ENCODE data around the gene DNAJC9. TPM values are rescaled to one million over a fixed set of nuclear protein-coding genes. Genes with fewer than 3 reads are reported as not detected.
"Not testable (repeated sequence)": the region's sequence is repeated elsewhere in the genome, so short reads cannot be mapped to it uniquely, and the experiment has no call there.

The DNAJC9 gene
- total RNA-seq, 1 experiment from 2014 or later, result 31.7 TPM

DNA sequence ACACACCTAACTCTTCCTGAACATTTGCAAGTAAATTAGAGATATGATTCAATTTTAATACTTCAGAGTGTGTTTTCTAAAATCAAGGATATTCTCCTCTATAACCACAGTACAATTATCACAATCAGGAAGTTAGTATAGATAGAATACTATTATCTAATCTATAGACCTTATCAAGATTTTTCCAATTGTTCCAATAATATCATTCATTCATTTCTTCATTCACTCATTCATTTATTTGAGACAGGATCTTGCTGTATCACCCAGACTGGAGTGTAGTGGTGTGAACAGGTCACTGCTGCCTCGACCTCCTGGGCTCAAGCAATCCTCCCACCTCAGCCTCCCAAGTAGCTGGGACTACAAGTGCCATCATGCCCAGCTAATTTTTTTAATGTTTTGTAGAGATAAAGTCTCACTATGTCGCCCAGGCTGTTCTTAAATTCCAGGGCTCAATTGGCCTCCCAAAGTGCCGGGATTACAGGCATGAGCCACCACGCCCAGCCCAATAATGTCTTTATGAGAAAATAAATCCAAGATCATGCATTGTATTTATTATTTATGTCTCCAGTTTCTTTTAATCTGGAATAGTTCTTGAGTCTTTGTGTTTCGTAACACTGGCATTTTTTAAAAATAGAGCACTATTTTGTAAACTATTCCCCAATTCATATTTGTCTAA is 16.0 kb upstream of the DNAJC9 start:
- Histone ChIP-seq H2AFZ (ENCODE audit: low read length) (no peak overlapping the region), H3K9ac (ENCODE audit: low read length) (no peak overlapping the region), H4K20me1 (ENCODE audit: insufficient read depth, low read depth, low read length) (no peaks in the 10 kb centered on the region), H3K4me2 (ENCODE audit: low read depth, low read length, poor library complexity, severe bottlenecking) (no peak overlapping the region), H3K27ac (ENCODE audit: low read length) (no peak overlapping the region), H3K27me3 (ENCODE audit: low read length) (no peaks in the 10 kb centered on the region), H3K79me2 (ENCODE audit: low read length) (no peaks in the 10 kb centered on the region), H3K4me1 (ENCODE audit: low read length) (peaks cover 3% of the 10 kb centered on the region; the same call in 1 of the 2 replicates), H3K9me2 (replicated peaks; ENCODE audit: insufficient read depth, low read length) (no peaks in the 10 kb centered on the region), H3K36me3 (ENCODE audit: insufficient read depth, low read length) (no peaks in the 10 kb centered on the region), H3K9me3 (ENCODE audit: low read length) (no peaks in the 10 kb centered on the region; the same call in 1 of the 2 replicates), H3K4me3 (ENCODE audit: low read length) (no peak overlapping the region)
- no peak for DNase-seq

- no peak for DNase-seq
- Histone ChIP-seq H3K79me2 (ENCODE audit: low read length) (no peaks in the 10 kb centered on the region), H3K27ac (ENCODE audit: low read length) (no peak overlapping the region), H4K20me1 (ENCODE audit: insufficient read depth, low read depth, low read length) (no peaks in the 10 kb centered on the region), H3K36me3 (ENCODE audit: insufficient read depth, low read length) (no peaks in the 10 kb centered on the region), H2AFZ (ENCODE audit: low read length) (no peak overlapping the region), H3K27me3 (ENCODE audit: low read length) (no peaks in the 10 kb centered on the region), H3K4me2 (ENCODE audit: low read depth, low read length, poor library complexity, severe bottlenecking) (no peak overlapping the region), H3K9ac (ENCODE audit: low read length) (no peak overlapping the region), H3K9me2 (replicated peaks; ENCODE audit: insufficient read depth, low read length) (no peaks in the 10 kb centered on the region), H3K4me3 (ENCODE audit: low read length) (no peak overlapping the region), H3K4me1 (ENCODE audit: low read length) (peaks cover 3% of the 10 kb centered on the region; the same call in 1 of the 2 replicates), H3K9me3 (ENCODE audit: low read length) (no peaks in the 10 kb centered on the region; the same call in 1 of the 2 replicates)
Measured at GRCh38 chr10:73262105-73262730, 15.2 kb upstream of the DNAJC9 start.

DNA sequence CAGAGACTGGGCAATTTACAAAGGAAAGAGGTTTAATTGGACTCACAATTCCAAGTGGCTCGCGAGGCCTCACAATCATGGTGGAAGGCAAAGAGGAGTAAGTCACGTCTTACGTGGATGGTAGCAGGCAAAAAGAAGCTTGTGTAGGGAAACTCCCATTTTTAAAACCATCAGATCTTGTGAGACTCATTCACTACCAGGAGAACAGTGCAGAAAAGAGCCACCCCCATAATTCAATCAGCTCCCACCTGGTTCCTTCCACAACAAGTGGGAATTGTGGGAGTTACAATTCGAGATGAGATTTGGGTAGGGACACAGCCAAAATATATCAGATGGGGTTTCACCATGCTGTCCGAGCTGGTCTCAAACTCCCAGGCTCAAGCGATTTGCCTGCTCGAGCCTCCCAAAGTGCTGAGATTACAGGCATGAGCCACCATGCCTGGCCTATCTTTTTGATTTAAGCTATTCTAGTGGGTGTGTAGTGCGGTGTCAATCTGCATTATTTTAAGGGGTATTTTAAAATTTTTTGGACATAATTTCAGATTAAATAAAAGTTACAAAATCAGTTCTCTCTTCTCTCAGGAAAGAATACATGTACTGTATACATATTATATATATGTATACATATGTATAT is 14.4 kb upstream of the DNAJC9 start:
- no peak for DNase-seq
- no peaks in the 10 kb centered on the region for H3K36me3 ChIP-seq (ENCODE audit: insufficient read depth, low read length)
- no peak overlapping the region for H3K27ac ChIP-seq (ENCODE audit: low read length)

DNA sequence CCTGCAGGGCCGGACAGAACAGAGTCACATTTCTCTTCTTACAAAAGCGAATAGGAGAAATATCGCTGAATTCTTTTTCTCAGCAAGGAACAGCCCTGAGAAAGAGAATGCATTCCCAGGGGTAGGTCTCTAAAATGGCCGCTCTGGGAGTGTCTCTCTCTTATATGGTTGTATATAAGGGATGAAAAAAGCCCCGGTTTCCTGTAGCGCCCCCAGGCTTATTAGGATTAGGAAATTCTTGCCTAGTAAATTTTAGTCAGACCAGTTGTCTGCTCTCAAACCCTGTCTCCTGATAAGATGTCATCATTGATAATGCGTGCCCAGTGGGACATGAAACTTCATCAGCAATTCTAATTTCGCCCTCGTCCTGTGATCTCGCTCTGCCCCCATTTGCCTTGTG is 11.6 kb upstream of the DNAJC9 start:
- not testable (repeated sequence) for H2AFZ ChIP-seq (ENCODE audit: low read length); H3K27me3 ChIP-seq (ENCODE audit: low read length); DNase-seq; H3K4me2 ChIP-seq (ENCODE audit: low read depth, low read length, poor library complexity, severe bottlenecking); H3K27ac ChIP-seq (ENCODE audit: low read length); H3K9me3 ChIP-seq (ENCODE audit: low read length); H3K9me2 ChIP-seq (replicated peaks; ENCODE audit: insufficient read depth, low read length); H4K20me1 ChIP-seq (ENCODE audit: insufficient read depth, low read depth, low read length); H3K9ac ChIP-seq (ENCODE audit: low read length); H3K36me3 ChIP-seq (ENCODE audit: insufficient read depth, low read length); H3K4me3 ChIP-seq (ENCODE audit: low read length)
- Histone ChIP-seq H3K4me1 (ENCODE audit: low read length) (peaks cover 12% of the 10 kb centered on the region), H3K79me2 (ENCODE audit: low read length) (peaks cover 12% of the 10 kb centered on the region)

More for the DNA sequence above, 14.4 kb upstream of the DNAJC9 start:
- Histone ChIP-seq H3K9me2 (replicated peaks; ENCODE audit: insufficient read depth, low read length) (no peaks in the 10 kb centered on the region), H4K20me1 (ENCODE audit: insufficient read depth, low read depth, low read length) (no peaks in the 10 kb centered on the region), H3K4me3 (ENCODE audit: low read length) (no peak overlapping the region), H3K4me1 (ENCODE audit: low read length) (peaks cover 3% of the 10 kb centered on the region; the same call in 1 of the 2 replicates), H3K4me2 (ENCODE audit: low read depth, low read length, poor library complexity, severe bottlenecking) (no peak overlapping the region), H3K27me3 (ENCODE audit: low read length) (no peaks in the 10 kb centered on the region), H3K9me3 (ENCODE audit: low read length) (no peaks in the 10 kb centered on the region; the same call in 1 of the 2 replicates), H3K9ac (ENCODE audit: low read length) (no peak overlapping the region), H3K79me2 (ENCODE audit: low read length) (no peaks in the 10 kb centered on the region), H2AFZ (ENCODE audit: low read length) (no peak overlapping the region)

- peak overlapping the region; percentile 77 for H3K9ac ChIP-seq (ENCODE audit: low read length)
- H3K79me2 ChIP-seq (ENCODE audit: low read length), result peaks cover 60% of the 10 kb centered on the region
- H4K20me1 ChIP-seq (ENCODE audit: insufficient read depth, low read depth, low read length), result no peaks in the 10 kb centered on the region
Measured at GRCh38 chr10:73253225-73253555, 6.1 kb upstream of the DNAJC9 start.

DNA sequence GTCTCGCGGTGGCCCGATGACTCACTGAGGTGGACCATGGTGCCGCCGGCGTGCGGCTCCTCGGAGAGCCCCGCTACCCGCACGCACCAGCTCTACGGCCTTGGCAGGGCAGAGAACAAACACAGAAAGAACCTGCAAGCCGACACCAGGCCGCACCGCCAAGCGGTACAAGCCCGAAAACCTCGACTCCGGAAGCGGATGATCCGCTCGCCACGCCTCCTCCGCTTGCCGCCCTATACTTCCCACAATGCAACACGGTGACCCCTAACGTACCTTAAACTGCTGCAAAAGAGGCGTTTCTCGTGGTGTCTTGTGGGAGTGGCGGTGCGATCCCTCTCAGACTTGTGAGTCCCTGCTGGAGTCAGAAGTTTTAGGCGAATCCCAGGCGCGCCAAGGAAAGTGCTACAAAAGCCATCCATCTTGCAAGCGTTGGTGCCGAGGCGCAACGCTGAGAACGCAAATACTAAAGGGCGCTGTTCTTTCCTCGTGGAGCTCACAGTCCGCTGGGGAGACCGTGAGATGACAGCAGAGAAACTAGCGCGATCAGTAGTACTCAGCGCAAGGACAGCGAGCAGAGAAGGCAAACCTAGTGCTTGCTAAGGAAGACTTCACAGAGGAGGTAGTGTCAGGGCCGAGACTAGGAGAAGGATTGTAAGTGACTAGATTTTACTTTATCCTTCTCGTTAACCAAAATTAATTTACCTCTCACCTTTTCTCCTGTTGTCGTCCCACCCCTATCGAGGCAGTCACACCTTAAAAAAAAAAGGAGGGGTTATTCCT is 5.6 kb upstream of the DNAJC9 start, which contains the start of gene MRPS16:
Gene MRPS16, minus strand, starts transcription at position 200 of the 780 bp plus-strand sequence. Its CDS starts 162 bp downstream, at position 38.
- H3K9ac ChIP-seq (ENCODE audit: low read length), result peak within 1 kb of the TSS; percentile 77
- H3K79me2 ChIP-seq (ENCODE audit: low read length), result peaks cover 66% of the 10 kb centered on the region
- peak; percentile 97 for DNase-seq
- no peaks in the 10 kb centered on the region for H3K9me3 ChIP-seq (ENCODE audit: low read length)
- peaks cover 17% of the 10 kb centered on the region for H3K36me3 ChIP-seq (ENCODE audit: insufficient read depth, low read length)
- peak within 1 kb of the TSS; percentile 61 for H3K27ac ChIP-seq (ENCODE audit: low read length)
- no peaks in the 10 kb centered on the region for H3K27me3 ChIP-seq (ENCODE audit: low read length)
- H2AFZ ChIP-seq (ENCODE audit: low read length), result peak within 1 kb of the TSS; percentile 46; the same call in 1 of the 2 replicates
- H4K20me1 ChIP-seq (ENCODE audit: insufficient read depth, low read depth, low read length), result no peaks in the 10 kb centered on the region
- peaks cover 52% of the 10 kb centered on the region for H3K4me1 ChIP-seq (ENCODE audit: low read length)
- peak within 1 kb of the TSS; percentile 86 for H3K4me2 ChIP-seq (ENCODE audit: low read depth, low read length, poor library complexity, severe bottlenecking)
- H3K9me2 ChIP-seq (replicated peaks; ENCODE audit: insufficient read depth, low read length), result no peaks in the 10 kb centered on the region
- peak within 1 kb of the TSS; percentile 70 for H3K4me3 ChIP-seq (ENCODE audit: low read length)

More at GRCh38 chr10:73253225-73253555, 6.1 kb upstream of the DNAJC9 start:
- H3K27ac ChIP-seq (ENCODE audit: low read length), result peak overlapping the region; percentile 61
- H3K9me2 ChIP-seq (replicated peaks; ENCODE audit: insufficient read depth, low read length), result no peaks in the 10 kb centered on the region
- H3K4me2 ChIP-seq (ENCODE audit: low read depth, low read length, poor library complexity, severe bottlenecking), result peak overlapping the region; percentile 86
- no peaks in the 10 kb centered on the region for H3K9me3 ChIP-seq (ENCODE audit: low read length)
- peak; percentile 50 for DNase-seq
- peaks cover 17% of the 10 kb centered on the region for H3K36me3 ChIP-seq (ENCODE audit: insufficient read depth, low read length)
- H3K4me3 ChIP-seq (ENCODE audit: low read length), result peak overlapping the region; percentile 70
- H3K27me3 ChIP-seq (ENCODE audit: low read length), result no peaks in the 10 kb centered on the region
- peaks cover 46% of the 10 kb centered on the region for H3K4me1 ChIP-seq (ENCODE audit: low read length)
- no peak overlapping the region for H2AFZ ChIP-seq (ENCODE audit: low read length)

- no peak overlapping the region for H2AFZ ChIP-seq (ENCODE audit: low read length)
- peaks cover 17% of the 10 kb centered on the region for H3K36me3 ChIP-seq (ENCODE audit: insufficient read depth, low read length)
- H3K9ac ChIP-seq (ENCODE audit: low read length), result peak overlapping the region; percentile 77
- no peaks in the 10 kb centered on the region for H3K9me2 ChIP-seq (replicated peaks; ENCODE audit: insufficient read depth, low read length)
- DNase-seq, result no peak
- no peaks in the 10 kb centered on the region for H3K27me3 ChIP-seq (ENCODE audit: low read length)
- H4K20me1 ChIP-seq (ENCODE audit: insufficient read depth, low read depth, low read length), result no peaks in the 10 kb centered on the region
- H3K4me3 ChIP-seq (ENCODE audit: low read length), result peak overlapping the region; percentile 70
- H3K4me2 ChIP-seq (ENCODE audit: low read depth, low read length, poor library complexity, severe bottlenecking), result peak overlapping the region; percentile 86
- peak overlapping the region; percentile 61 for H3K27ac ChIP-seq (ENCODE audit: low read length)
- H3K79me2 ChIP-seq (ENCODE audit: low read length), result peaks cover 67% of the 10 kb centered on the region
- peaks cover 55% of the 10 kb centered on the region for H3K4me1 ChIP-seq (ENCODE audit: low read length)
- H3K9me3 ChIP-seq (ENCODE audit: low read length), result no peaks in the 10 kb centered on the region
Measured at GRCh38 chr10:73251683-73252444, 4.8 kb upstream of the DNAJC9 start.

Data from Karpas-422 (cell line).